ENCODE measurements around the gene ZNF837.
A peak's percentile ranks its signal among the peaks of the same experiment; 100 is the strongest.

Gene ZNF837

GRCh38 chr19:58395979-58396627 is 15.3 kb upstream of the ZNF837 start:
- no peak for TF ChIP-seq CTCF (IDR thresholded peaks at IDR 0.05; ENCODE audit: insufficient read depth, low read depth, low read length, missing control alignments)
- no peak overlapping the region for H3K4me3 ChIP-seq (ENCODE audit: low read depth, low read length)
- no peak for DNase-seq (ENCODE audit: low read depth)

- DNase-seq (ENCODE audit: low read depth): peak; percentile 45
- H3K4me3 ChIP-seq (ENCODE audit: low read depth, low read length): no peak within 1 kb of the TSS
Observed at GRCh38 chr19:58395220-58395978, 14.6 kb upstream of the ZNF837 start, which contains the start of gene RNF225. Gene RNF225, plus strand, starts transcription at chr19:58395656. Its CDS starts 434 bp downstream, at chr19:58396090.

GRCh38 chr19:58394821-58395219 is 14.0 kb upstream of the ZNF837 start:
- H3K4me3 ChIP-seq (ENCODE audit: low read depth, low read length): no peak overlapping the region
- TF ChIP-seq CTCF (IDR thresholded peaks at IDR 0.05; ENCODE audit: insufficient read depth, low read depth, low read length, missing control alignments): no peak
- no peak for DNase-seq (ENCODE audit: low read depth)

More at GRCh38 chr19:58395220-58395978, 14.6 kb upstream of the ZNF837 start, which contains the start of gene RNF225:
- no peak for TF ChIP-seq CTCF (IDR thresholded peaks at IDR 0.05; ENCODE audit: insufficient read depth, low read depth, low read length, missing control alignments)

- no peak for DNase-seq (ENCODE audit: low read depth)
- TF ChIP-seq CTCF (IDR thresholded peaks at IDR 0.05; ENCODE audit: insufficient read depth, low read depth, low read length, missing control alignments): no peak
Observed at GRCh38 chr19:58393725-58394033, 12.8 kb upstream of the ZNF837 start.

GRCh38 chr19:58392945-58393724 is 12.3 kb upstream of the ZNF837 start:
- DNase-seq (ENCODE audit: low read depth): no peak
- no peak for TF ChIP-seq CTCF (IDR thresholded peaks at IDR 0.05; ENCODE audit: insufficient read depth, low read depth, low read length, missing control alignments)
- no peak overlapping the region for H3K4me3 ChIP-seq (ENCODE audit: low read depth, low read length)

More at GRCh38 chr19:58393725-58394033, 12.8 kb upstream of the ZNF837 start:
- H3K4me3 ChIP-seq (ENCODE audit: low read depth, low read length): no peak overlapping the region

GRCh38 chr19:58388175-58388526 is 7.3 kb upstream of the ZNF837 start:
- no peak for DNase-seq (ENCODE audit: low read depth)
- H3K4me3 ChIP-seq (ENCODE audit: low read depth, low read length): peak overlapping the region; percentile 88
- TF ChIP-seq CTCF (IDR thresholded peaks at IDR 0.05; ENCODE audit: insufficient read depth, low read depth, low read length, missing control alignments): no peak
